Measurements from ENCODE around the gene CDK2.

CDK2 gene

GRCh38 chr12:56017181-56017580, 50.6 kb downstream of the CDK2 start:
- no peak for DNase-seq

DNA sequence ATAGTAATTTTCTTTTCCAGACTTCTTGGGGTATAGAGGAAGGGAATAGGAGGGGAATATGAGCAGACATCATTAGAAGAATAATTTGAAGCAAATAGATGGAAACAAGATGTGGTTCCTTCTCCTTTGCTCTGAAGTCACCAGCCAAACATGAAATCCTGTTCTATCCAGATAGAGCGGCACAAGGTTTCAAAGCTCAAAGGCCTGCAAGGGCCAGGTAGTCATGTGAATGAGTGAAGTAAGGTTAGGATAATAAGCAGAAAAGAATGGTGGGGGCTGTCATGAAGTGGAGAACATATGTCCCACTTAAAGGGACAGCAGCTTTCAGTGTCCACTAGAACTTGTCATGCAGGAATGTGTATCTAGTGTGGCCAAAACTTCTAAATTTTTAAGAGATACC, 51.7 kb downstream of the CDK2 start:
- DNase-seq = no peak

GRCh38 chr12:56020423-56021184, 54.0 kb downstream of the CDK2 start, which contains the start of gene IKZF4:
Gene IKZF4 (plus strand): TSS chr12:56021043. CDS start chr12:56021494, 451 bp downstream.
- no peak for DNase-seq

GRCh38 chr12:56021889-56022497, 55.4 kb downstream of the CDK2 start:
- no peak for DNase-seq
